H9 (cell line): ENCODE results near the gene SGIP1. TPM values are rescaled to one million over a fixed set of nuclear protein-coding genes. Genes with fewer than 3 reads are reported as not detected.

Experiments
- DNase-seq: peaks from one replicate; pipeline ENCODE4 v3.0.0-alpha.2; 2017
- H2AFZ ChIP-seq: one replicate; pipeline ENCODE4 v1.6.1; 2013; ENCODE audit warnings: mild to moderate bottlenecking, low read length, control low read depth, moderate library complexity
- H2AK5ac ChIP-seq: 2 replicates; pipeline ENCODE4 v1.6.1; 2013; ENCODE audit warnings: low read length, control low read depth, mixed read lengths; ENCODE audit not compliant: insufficient read length
- H2BK120ac ChIP-seq: one replicate; pipeline ENCODE4 v1.6.1; 2013; ENCODE audit warnings: low read depth, mild to moderate bottlenecking, low read length, control low read depth, inconsistent platforms; ENCODE audit not compliant: poor library complexity, severe bottlenecking
- H2BK12ac ChIP-seq: 2 replicates; pipeline ENCODE4 v1.6.1; 2013; ENCODE audit warnings: low read length, control low read depth, mixed read lengths, low read depth; ENCODE audit not compliant: insufficient read length
- H2BK15ac ChIP-seq: 2 replicates; pipeline ENCODE4 v1.6.1; 2013; ENCODE audit warnings: low read depth, low read length, control low read depth
- H2BK20ac ChIP-seq: one replicate; pipeline ENCODE4 v1.6.1; 2013; ENCODE audit warnings: low read depth, mild to moderate bottlenecking, low read length, control low read depth, inconsistent platforms; ENCODE audit not compliant: poor library complexity, severe bottlenecking
- H2BK5ac ChIP-seq: 2 replicates; pipeline ENCODE4 v1.6.1; 2013; ENCODE audit warnings: low read length, control low read depth, mixed read lengths; ENCODE audit not compliant: insufficient read length
- H3K14ac ChIP-seq: 2 replicates; pipeline ENCODE4 v1.6.1; 2013; ENCODE audit warnings: low read length, control low read depth; ENCODE audit not compliant: insufficient read depth
- H3K18ac ChIP-seq: 2 replicates; pipeline ENCODE4 v1.6.1; 2013; ENCODE audit warnings: low read depth, mild to moderate bottlenecking, mixed read lengths, low read length, control low read depth; ENCODE audit not compliant: insufficient read length
- H3K23ac ChIP-seq: 2 replicates; pipeline ENCODE4 v1.6.1; 2013; ENCODE audit warnings: low read length, control low read depth, mixed read lengths, low read depth; ENCODE audit not compliant: insufficient read length
- H3K23me2 ChIP-seq: 2 replicates; pipeline ENCODE4 v1.6.1; 2013; ENCODE audit warnings: low read depth, mild to moderate bottlenecking, mixed read lengths, low read length, control low read depth; ENCODE audit not compliant: insufficient read length, poor library complexity, severe bottlenecking
- H3K27ac ChIP-seq: 2 replicates; pipeline ENCODE4 v1.5.1; 2013; ENCODE audit warnings: low read length, control low read depth, mixed read lengths, low read depth; ENCODE audit not compliant: insufficient read length
- H3K27me3 ChIP-seq: 2 replicates; pipeline ENCODE4 v1.6.1; 2013; ENCODE audit warnings: low read length, control low read depth, inconsistent platforms; ENCODE audit not compliant: insufficient read depth
- H3K4ac ChIP-seq: 2 replicates; pipeline ENCODE4 v1.6.1; 2013; ENCODE audit warnings: low read depth, mild to moderate bottlenecking, control low read depth, inconsistent platforms, low read length, moderate library complexity
- H3K4me1 ChIP-seq: 2 replicates; pipeline ENCODE4 v1.6.1; 2013; ENCODE audit warnings: low read length, control low read depth, inconsistent platforms; ENCODE audit not compliant: insufficient read depth
- H3K4me2 ChIP-seq: 2 replicates; pipeline ENCODE4 v1.6.1; 2013; ENCODE audit warnings: low read length, control low read depth, mixed read lengths; ENCODE audit not compliant: insufficient read length, insufficient read depth
- H3K56ac ChIP-seq: 2 replicates; pipeline ENCODE4 v1.6.1; 2013; ENCODE audit warnings: low read depth, mild to moderate bottlenecking, mixed read lengths, low read length, control low read depth; ENCODE audit not compliant: insufficient read length
- H3K79me1 ChIP-seq: 2 replicates; pipeline ENCODE4 v1.6.1; 2013; ENCODE audit warnings: low read depth, mild to moderate bottlenecking, moderate library complexity, low read length, control low read depth, inconsistent platforms; ENCODE audit not compliant: insufficient read depth, poor library complexity, severe bottlenecking
- H3K79me2 ChIP-seq: 2 replicates; pipeline ENCODE4 v1.6.1; 2013; ENCODE audit warnings: low read length, control low read depth, inconsistent platforms; ENCODE audit not compliant: insufficient read depth
- H3K9ac ChIP-seq: 2 replicates; pipeline ENCODE4 v1.6.1; 2013; ENCODE audit warnings: low read length, control low read depth, mixed read lengths; ENCODE audit not compliant: insufficient read length; ENCODE audit errors: extremely low read depth
- H3K9me3 ChIP-seq: one replicate; pipeline ENCODE4 v1.6.1; 2013; ENCODE audit warnings: low read depth, low read length, inconsistent platforms; ENCODE audit not compliant: control insufficient read depth
- H3T11ph ChIP-seq: one replicate; pipeline ENCODE4 v1.6.1; 2013; ENCODE audit warnings: mild to moderate bottlenecking, low read length, control low read depth, inconsistent platforms
- H4K20me1 ChIP-seq: one replicate; pipeline ENCODE4 v1.6.1; 2013; ENCODE audit not compliant: control insufficient read depth, insufficient read length, insufficient read depth
- H4K5ac ChIP-seq: 2 replicates; pipeline ENCODE4 v1.6.1; 2013; ENCODE audit warnings: low read depth, mild to moderate bottlenecking, mixed read lengths, low read length, control low read depth; ENCODE audit not compliant: insufficient read length
- H4K8ac ChIP-seq: replicated peaks from 2 replicates; pipeline ENCODE4 v1.6.1; 2013; ENCODE audit warnings: low read length, control low read depth, mixed read lengths, low read depth; ENCODE audit not compliant: insufficient read length
- H4K91ac ChIP-seq: 2 replicates; pipeline ENCODE4 v1.6.1; 2013; ENCODE audit warnings: low read depth, mild to moderate bottlenecking, moderate library complexity, mixed read lengths, low read length, control low read depth; ENCODE audit not compliant: insufficient read length
- H3K27ac Mint-ChIP-seq, 3 experiments: 2 replicates in 2 of 3; 3 replicates in 1 of 3; pipeline ENCODE4 v1.8.0; 2020 to 2021; ENCODE audit warnings: mixed read lengths in 3 of 3, mild to moderate bottlenecking in 1 of 3, moderate library complexity in 1 of 3
- H3K27me3 Mint-ChIP-seq: 2 replicates; pipeline ENCODE4 v1.8.0; 2021; ENCODE audit warnings: low read depth, mild to moderate bottlenecking, moderate library complexity, mixed read lengths
- H3K36me3 Mint-ChIP-seq, 3 experiments: 2 replicates in 2 of 3; 3 replicates in 1 of 3; pipeline ENCODE4 v1.8.0; 2020 to 2021; ENCODE audit warnings: low read depth in 3 of 3, mixed read lengths in 3 of 3; ENCODE audit not compliant: insufficient read depth in 1 of 3
- H3K4me1 Mint-ChIP-seq, 2 experiments: 2 replicates each; pipeline ENCODE4 v1.8.0; 2020; ENCODE audit warnings: mixed read lengths in 2 of 2
- H3K4me3 Mint-ChIP-seq, 2 experiments: 2 replicates in 1 of 2; 3 replicates in 1 of 2; pipeline ENCODE4 v1.8.0; 2020 to 2021; ENCODE audit warnings: mild to moderate bottlenecking in 2 of 2, mixed read lengths in 2 of 2, moderate library complexity in 1 of 2
- H3K9me3 Mint-ChIP-seq, 2 experiments: 2 replicates in 1 of 2; 3 replicates in 1 of 2; pipeline ENCODE4 v1.8.0; 2020; ENCODE audit warnings: mild to moderate bottlenecking in 2 of 2, mixed read lengths in 2 of 2, moderate library complexity in 1 of 2
- WGBS: extraction: QIAGEN DNeasy Blood & Tissue Kit; methylation state at CpG from one replicate; pipeline ENCODE4 v1.1.7; 2013; ENCODE audit warnings: missing lambda C conversion rate, low lambda C conversion rate, mixed read lengths; ENCODE audit not compliant: insufficient read length; ENCODE audit errors: extremely low coverage; 5-methylcytosine and 5-hydroxymethylcytosine counted together
- total RNA-seq: library from RNA; stranded (reverse); gene quantifications from 2 replicates; pipeline ENCODE4 v1.2.1, GENCODE V29; 2021
- TF ChIP-seq, protein P1 (sequence below): fragments of 200-600 bp; sonication (generic); conservative IDR thresholded peaks from 3 replicates; pipeline ENCODE4 v1.8.0; 2021; ENCODE audit warnings: antibody characterized with exemption, mild to moderate bottlenecking

The SGIP1 gene
- total RNA-seq, 1 experiment from 2014 or later, result 1.5 TPM

DNA sequence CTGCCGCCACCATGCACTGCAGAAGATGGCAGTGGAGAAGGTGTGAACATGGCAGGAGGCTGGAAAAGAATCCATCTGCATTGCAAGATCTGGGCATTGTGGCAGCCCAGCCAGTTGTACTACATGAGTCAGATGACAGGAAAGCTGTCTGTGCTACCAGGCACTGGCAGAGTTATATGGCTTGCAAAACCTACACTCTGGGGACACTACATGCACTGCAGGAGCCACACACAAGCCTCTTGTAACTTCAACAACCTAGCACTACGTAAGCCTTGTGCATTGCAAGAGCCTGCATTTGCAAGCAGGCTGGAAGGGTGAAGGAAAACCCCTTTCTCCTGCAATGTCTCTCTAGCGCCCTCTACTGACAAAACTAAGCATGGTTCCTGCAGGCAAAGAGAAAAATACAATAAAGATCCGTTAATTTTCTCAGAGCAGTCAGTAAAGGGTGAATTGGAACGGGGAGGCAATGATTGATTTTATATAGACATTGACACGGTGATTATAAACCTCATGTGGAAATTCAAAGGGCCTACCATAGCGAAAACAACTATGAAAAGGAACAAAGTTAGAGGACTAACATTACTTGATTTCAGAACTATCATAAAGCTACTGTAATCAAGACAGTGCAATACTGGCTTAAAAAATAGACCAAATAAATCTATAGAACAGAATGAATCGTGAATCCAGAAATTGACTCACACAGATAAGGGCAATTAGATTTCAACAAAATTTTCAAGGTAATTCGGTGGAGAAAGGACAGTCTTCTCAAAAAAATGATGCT is 192.1 kb downstream of the SGIP1 start:
- Mint-ChIP-seq H3K9me3 (peaks cover 0 to 5% of the 10 kb centered on the region in 2 experiments; a peak in 2 of 5 replicates), H3K27ac (peak overlapping the region in 1 of 3 experiments; percentile 66; a peak in 1 of 7 replicates), H3K4me3 (no peak overlapping the region), H3K27me3 (peaks cover 7% of the 10 kb centered on the region), H3K36me3 (no peaks in the 10 kb centered on the region), H3K4me1 (peaks cover 12% of the 10 kb centered on the region in 2 experiments)
- Histone ChIP-seq H3K27me3 (0 out of 2 replicates have a peak, but pooled peaks cover 2% of the 10 kb centered on the region), H2BK12ac (no peak overlapping the region), H2AK5ac (no peak overlapping the region), H3K27ac (no peak overlapping the region), H3K23ac (no peak overlapping the region), H2BK20ac (no peak overlapping the region), H4K5ac (no peak overlapping the region), H3K9me3 (no peaks in the 10 kb centered on the region), H4K8ac (no peak overlapping the region), H2BK15ac (no peak overlapping the region), H3K18ac (no peak overlapping the region), H4K20me1 (no peaks in the 10 kb centered on the region), H3K14ac (no peak overlapping the region), H4K91ac (no peak overlapping the region), H2BK120ac (no peak overlapping the region), H2AFZ (no peak overlapping the region), H2BK5ac (no peak overlapping the region), H3K79me1 (no peaks in the 10 kb centered on the region), H3K4ac (no peak overlapping the region), H3K9ac (no peak overlapping the region), H3K79me2 (no peaks in the 10 kb centered on the region), H3K23me2 (no peaks in the 10 kb centered on the region), H3T11ph (no peak overlapping the region), H3K4me1 (peaks cover 3% of the 10 kb centered on the region; the same call in 1 of the 2 replicates), H3K56ac (no peak overlapping the region), H3K4me2 (no peak overlapping the region)
- TF ChIP-seq, protein P1, sequence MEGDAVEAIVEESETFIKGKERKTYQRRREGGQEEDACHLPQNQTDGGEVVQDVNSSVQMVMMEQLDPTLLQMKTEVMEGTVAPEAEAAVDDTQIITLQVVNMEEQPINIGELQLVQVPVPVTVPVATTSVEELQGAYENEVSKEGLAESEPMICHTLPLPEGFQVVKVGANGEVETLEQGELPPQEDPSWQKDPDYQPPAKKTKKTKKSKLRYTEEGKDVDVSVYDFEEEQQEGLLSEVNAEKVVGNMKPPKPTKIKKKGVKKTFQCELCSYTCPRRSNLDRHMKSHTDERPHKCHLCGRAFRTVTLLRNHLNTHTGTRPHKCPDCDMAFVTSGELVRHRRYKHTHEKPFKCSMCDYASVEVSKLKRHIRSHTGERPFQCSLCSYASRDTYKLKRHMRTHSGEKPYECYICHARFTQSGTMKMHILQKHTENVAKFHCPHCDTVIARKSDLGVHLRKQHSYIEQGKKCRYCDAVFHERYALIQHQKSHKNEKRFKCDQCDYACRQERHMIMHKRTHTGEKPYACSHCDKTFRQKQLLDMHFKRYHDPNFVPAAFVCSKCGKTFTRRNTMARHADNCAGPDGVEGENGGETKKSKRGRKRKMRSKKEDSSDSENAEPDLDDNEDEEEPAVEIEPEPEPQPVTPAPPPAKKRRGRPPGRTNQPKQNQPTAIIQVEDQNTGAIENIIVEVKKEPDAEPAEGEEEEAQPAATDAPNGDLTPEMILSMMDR, result peak; percentile 97
- peak; percentile 72 for DNase-seq
- WGBS, result no CpG with 5 or more reads among the region's 9 CpGs
